ENCODE measurements around the gene PCGF2. TPM values are rescaled to one million over a fixed set of nuclear protein-coding genes. Genes with fewer than 3 reads are reported as not detected.

PCGF2 gene
- total RNA-seq, 1 donor, result 3.3 TPM

DNA sequence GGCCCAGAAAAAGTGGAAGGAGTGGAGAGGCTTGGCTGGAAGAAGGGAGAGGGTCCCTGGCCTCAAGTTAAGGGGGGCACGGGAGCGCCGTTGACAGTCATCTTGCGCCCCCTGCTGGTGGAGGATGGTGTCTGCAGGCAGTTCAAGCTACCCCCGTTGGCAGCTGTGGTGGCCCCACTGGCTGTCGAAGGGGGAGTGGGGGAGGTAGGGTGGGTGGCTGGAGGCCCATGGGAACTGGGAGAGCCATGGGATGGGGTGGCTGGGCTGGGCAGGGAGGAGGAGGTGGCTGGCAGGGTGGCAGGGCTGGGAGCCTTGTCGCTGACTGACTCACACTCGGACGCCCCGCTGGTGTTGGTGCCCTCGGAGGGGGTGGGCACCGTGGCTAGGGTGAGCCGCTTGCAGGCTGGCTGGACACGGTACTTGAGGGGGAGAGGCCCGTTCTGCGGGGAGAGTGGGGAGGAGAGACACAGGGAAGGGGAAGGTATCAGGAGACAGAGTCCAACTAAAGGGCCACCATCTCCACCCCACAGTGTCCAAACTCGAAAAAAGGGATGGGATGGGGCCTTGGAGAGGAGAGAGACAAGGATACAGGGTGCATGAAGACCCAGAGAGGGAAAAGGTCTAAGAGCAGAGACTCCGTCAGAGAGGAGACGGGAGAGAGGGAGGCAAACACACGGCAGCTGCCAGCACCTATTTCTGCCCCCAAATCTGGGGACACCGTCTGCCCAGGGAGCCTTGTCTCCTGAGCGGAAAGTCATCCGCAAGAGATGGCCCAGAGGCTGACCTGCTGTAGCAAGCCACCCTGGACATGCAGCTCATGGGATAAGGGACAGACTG, 12.8 kb downstream of the PCGF2 start:
- Histone ChIP-seq H2AFZ (ENCODE audit: low read length) (no peak overlapping the region), H3K4me1 (ENCODE audit: insufficient read depth, low read length) (peaks cover 18% of the 10 kb centered on the region), H3K79me2 (ENCODE audit: insufficient read depth, low read length) (peaks cover 58% of the 10 kb centered on the region), H3K4me3 (ENCODE audit: insufficient read depth, low read length) (no peak overlapping the region), H3K27ac (ENCODE audit: low read depth, low read length) (peak overlapping the region; percentile 23), H4K20me1 (ENCODE audit: insufficient read depth, low read length) (peaks cover 51% of the 10 kb centered on the region), H3K9me3 (ENCODE audit: low read depth, low read length) (no peaks in the 10 kb centered on the region), H3K4me2 (ENCODE audit: insufficient read depth, low read length) (no peak overlapping the region), H3K36me3 (ENCODE audit: insufficient read depth, low read length) (peaks cover 54% of the 10 kb centered on the region), H3K27me3 (ENCODE audit: insufficient read depth, low read length) (no peaks in the 10 kb centered on the region)
- TF ChIP-seq CTCF (IDR thresholded peaks at IDR 0.05; ENCODE audit: extremely low read depth, low read depth, low read length), result peak; percentile 78
- DNase-seq (ENCODE audit: insufficient read length, low spot score, missing footprints), result peak; percentile 97

DNA sequence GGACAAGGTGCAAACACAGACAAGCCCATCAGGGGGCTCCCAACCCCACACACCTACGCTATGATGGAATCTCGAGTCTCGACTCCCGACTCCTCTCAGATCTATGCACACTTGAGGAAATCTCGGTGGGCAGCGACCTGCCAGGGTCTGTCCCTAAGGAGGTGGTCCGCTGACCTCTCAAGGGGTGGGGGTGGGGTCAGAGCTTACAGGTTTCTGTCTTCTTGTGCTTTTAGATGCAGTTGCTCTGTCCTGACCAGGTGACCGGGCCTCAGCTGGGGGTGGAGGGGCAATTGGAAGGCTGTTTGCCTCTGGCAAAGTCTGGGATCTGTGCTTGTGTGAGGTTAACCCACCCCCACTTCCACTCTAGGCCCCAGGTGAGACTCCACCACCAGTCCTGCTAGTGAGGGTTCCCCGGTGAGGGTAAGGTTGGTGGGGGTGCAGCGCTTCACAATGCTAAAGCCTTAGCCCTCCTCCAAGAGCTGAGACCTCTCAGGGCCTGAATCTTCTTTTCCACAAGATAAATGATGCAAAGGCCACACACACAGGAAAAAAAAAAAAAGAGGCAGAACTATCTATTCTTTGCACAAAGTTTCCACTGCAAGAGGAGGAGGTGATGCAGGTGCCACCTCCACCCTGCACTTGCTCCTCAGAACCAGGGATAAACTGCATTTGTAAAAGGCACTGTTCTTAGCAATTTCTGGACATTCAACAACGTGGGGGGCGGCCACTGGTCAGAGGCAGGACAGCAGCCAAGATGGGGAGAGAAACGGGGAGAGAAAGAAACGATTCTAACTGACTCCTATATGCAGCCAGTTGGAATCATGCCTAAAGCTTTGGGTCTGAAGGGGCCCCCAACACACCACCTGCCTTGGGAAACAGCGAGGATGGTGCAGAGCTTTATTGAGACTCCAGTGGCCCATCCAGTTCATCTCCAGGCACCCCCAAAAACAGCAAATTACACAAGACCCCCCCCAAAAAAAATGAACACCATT, 13.9 kb downstream of the PCGF2 start:
- TF ChIP-seq CTCF (IDR thresholded peaks at IDR 0.05; ENCODE audit: extremely low read depth, low read depth, low read length), result no peak
- DNase-seq (ENCODE audit: insufficient read length, low spot score, missing footprints), result peak; percentile 65

GRCh38 chr17:38733282-38733981, 14.7 kb downstream of the PCGF2 start:
- H3K27ac ChIP-seq (ENCODE audit: low read depth, low read length), result no peak overlapping the region
- no peaks in the 10 kb centered on the region for H3K9me3 ChIP-seq (ENCODE audit: low read depth, low read length)
- peak; percentile 41 for DNase-seq (ENCODE audit: insufficient read length, low spot score, missing footprints)
- no peak overlapping the region for H3K4me2 ChIP-seq (ENCODE audit: insufficient read depth, low read length)
- TF ChIP-seq CTCF (IDR thresholded peaks at IDR 0.05; ENCODE audit: extremely low read depth, low read depth, low read length), result no peak
- no peak overlapping the region for H3K4me3 ChIP-seq (ENCODE audit: insufficient read depth, low read length)
- H4K20me1 ChIP-seq (ENCODE audit: insufficient read depth, low read length), result peaks cover 41% of the 10 kb centered on the region
- no peaks in the 10 kb centered on the region for H3K27me3 ChIP-seq (ENCODE audit: insufficient read depth, low read length)
- H2AFZ ChIP-seq (ENCODE audit: low read length), result no peak overlapping the region
- H3K4me1 ChIP-seq (ENCODE audit: insufficient read depth, low read length), result peaks cover 18% of the 10 kb centered on the region
- H3K36me3 ChIP-seq (ENCODE audit: insufficient read depth, low read length), result peaks cover 41% of the 10 kb centered on the region
- peaks cover 39% of the 10 kb centered on the region for H3K79me2 ChIP-seq (ENCODE audit: insufficient read depth, low read length)

More for the DNA sequence above, 13.9 kb downstream of the PCGF2 start:
- Histone ChIP-seq H2AFZ (ENCODE audit: low read length) (no peak overlapping the region), H3K27ac (ENCODE audit: low read depth, low read length) (no peak overlapping the region), H3K4me1 (ENCODE audit: insufficient read depth, low read length) (peaks cover 18% of the 10 kb centered on the region), H3K36me3 (ENCODE audit: insufficient read depth, low read length) (peaks cover 49% of the 10 kb centered on the region), H3K79me2 (ENCODE audit: insufficient read depth, low read length) (peaks cover 47% of the 10 kb centered on the region), H3K4me3 (ENCODE audit: insufficient read depth, low read length) (no peak overlapping the region), H3K27me3 (ENCODE audit: insufficient read depth, low read length) (no peaks in the 10 kb centered on the region), H3K4me2 (ENCODE audit: insufficient read depth, low read length) (no peak overlapping the region), H3K9me3 (ENCODE audit: low read depth, low read length) (no peaks in the 10 kb centered on the region), H4K20me1 (ENCODE audit: insufficient read depth, low read length) (peaks cover 43% of the 10 kb centered on the region)

Data from osteoblast (primary cell).